GM12891 (cell line): ENCODE results near the gene FGF8.

Experiments used
- PAX5 ChIP-seq: IDR thresholded peaks from 2 replicates; pipeline ENCODE4 v1.6.1; 2011; ENCODE audit warnings: low read length, moderate library complexity, mild to moderate bottlenecking; ENCODE audit not compliant: insufficient read depth, severe bottlenecking
- POLR2A ChIP-seq: IDR thresholded peaks from 2 replicates; pipeline ENCODE4 v1.6.1; 2011; ENCODE audit warnings: low read depth, low read length, control low read depth
- POLR2AphosphoS5 ChIP-seq: IDR thresholded peaks from 2 replicates; pipeline ENCODE4 v1.6.1; 2011; ENCODE audit warnings: low read depth, low read length, control low read depth
- TAF1 ChIP-seq: IDR thresholded peaks from 2 replicates; pipeline ENCODE4 v1.6.1; 2011; ENCODE audit warnings: low read depth, low read length, control low read depth

GRCh38 chr10:101772895-101773761, 2.8 kb downstream of the FGF8 start:
- TF ChIP-seq PAX5, result no peak
- TF ChIP-seq TAF1, result no peak
- no peak for TF ChIP-seq POLR2A
- TF ChIP-seq POLR2AphosphoS5, result no peak
